ENCODE results near the gene MAD1L1.

- no peak for TF ChIP-seq TCF4 (CRISPR knock-in tag; IDR thresholded peaks at IDR 0.05; ENCODE audit: borderline replicate concordance)
- TF ChIP-seq GLIS3 (CRISPR knock-in tag; IDR thresholded peaks at IDR 0.05): no peak
- TF ChIP-seq ARNTL (CRISPR knock-in tag; IDR thresholded peaks at IDR 0.05; ENCODE audit: borderline replicate concordance, low read depth): no peak
- no peak for TF ChIP-seq PATZ1 (CRISPR knock-in tag; IDR thresholded peaks at IDR 0.05; ENCODE audit: borderline replicate concordance)
- TF ChIP-seq CSDC2 (CRISPR knock-in tag; IDR thresholded peaks at IDR 0.05): no peak
These were observed 406.6 kb downstream of the MAD1L1 start for GRCh38 chr7:1825897-1826741.

Measured in SK-N-SH treated with all-trans-retinoic acid at 6 μM for 48 hours (cell line).